GM12878 (cell line): ENCODE data around the gene WDSUB1. TPM values are rescaled to one million over a fixed set of nuclear protein-coding genes. Genes with fewer than 3 reads are reported as not detected.

Experiments
- ATAC-seq: fragments of 200-7000 bp; cut with Tn5 transposase; 3 replicates; pipeline ENCODE4 v1.9.1; 2020; ENCODE audit warnings: mild to moderate bottlenecking, moderate library complexity
- BruUV-seq: library from RNA; stranded (reverse); fragments of 400-500 nt; replicated peaks from 2 replicates; lab custom pipeline; 2021; lab: Mats Ljungman, UMichigan
- CTCF ChIA-PET: fragments of 300-600 bp; sonication (Branson Sonifier 250); formaldehyde crosslinking; extraction: SDS; loops from one replicate; lab custom pipeline; 2021; ENCODE audit warnings: inconsistent platforms; lab: Yijun Ruan, JAX
- POLR2A ChIA-PET: fragments of 350-600 bp; formaldehyde crosslinking; extraction: SDS; loops from one replicate; lab custom pipeline; 2021; ENCODE audit warnings: inconsistent platforms; lab: Charles Lee
- RAD21 ChIA-PET: fragments of 300-600 bp; sonication (Branson Sonifier 250); formaldehyde crosslinking; loops from one replicate; lab custom pipeline; 2023; ENCODE audit warnings: antibody characterized with exemption; ENCODE audit not compliant: unreplicated experiment; lab: Charles Lee
- SMC1A ChIA-PET: fragments of 300-600 bp; sonication (Branson Sonifier 250); formaldehyde crosslinking; loops from one replicate; lab custom pipeline; 2023; ENCODE audit not compliant: unreplicated experiment, uncharacterized antibody; lab: Charles Lee
- DNase-seq: peaks from one replicate; pipeline ENCODE4 v3.0.0-alpha.2; 2011; ENCODE audit warnings: low read depth, low spot score
- FAIRE-seq: peaks from 3 replicates; lab custom pipeline; 2011; peaks lifted over from hg19 to GRCh38; lab: Jason Lieb, UNC
- H2AFZ ChIP-seq: 2 replicates; pipeline ENCODE4 v1.6.0; 2011; ENCODE audit warnings: low read depth, low read length, control low read depth; ENCODE audit not compliant: control insufficient read depth
- H3K27ac ChIP-seq: 2 replicates; pipeline ENCODE4 v1.5.1; 2011; ENCODE audit warnings: control low read depth; ENCODE audit not compliant: control insufficient read depth, insufficient read depth
- H3K27me3 ChIP-seq, 2 experiments: replicated peaks in 1 of 2; 2 replicates each; pipeline versions ENCODE4 v1.6.0 to v1.6.1; 2011; ENCODE audit warnings: low read length in 1 of 2; ENCODE audit not compliant: control insufficient read depth in 2 of 2, insufficient read depth in 2 of 2
- H3K36me3 ChIP-seq, 2 experiments: 2 replicates each; pipeline ENCODE4 v1.5.1; 2011; ENCODE audit warnings: low read length in 1 of 2; ENCODE audit not compliant: control insufficient read depth in 2 of 2, insufficient read depth in 2 of 2
- H3K4me1 ChIP-seq: 2 replicates; pipeline ENCODE4 v1.6.1; 2011; ENCODE audit warnings: mild to moderate bottlenecking, low read length, moderate library complexity, mixed read lengths; ENCODE audit not compliant: control insufficient read depth, insufficient read depth
- H3K4me2 ChIP-seq: 2 replicates; pipeline ENCODE4 v1.6.0; 2011; ENCODE audit warnings: control low read depth; ENCODE audit not compliant: control insufficient read depth, insufficient read depth
- H3K4me3 ChIP-seq: fragments of 200-600 bp; sonication (generic); 2 replicates; pipeline ENCODE4 v1.5.1; 2016
- H3K79me2 ChIP-seq: 2 replicates; pipeline ENCODE4 v1.6.0; 2011; ENCODE audit warnings: low read length; ENCODE audit not compliant: control insufficient read depth, insufficient read depth
- H3K9ac ChIP-seq: 2 replicates; pipeline ENCODE4 v1.8.0; 2011; ENCODE audit warnings: low read length, control low read depth, mixed read lengths; ENCODE audit not compliant: control insufficient read depth, insufficient read depth
- H3K9me3 ChIP-seq: replicated peaks from 3 replicates; pipeline ENCODE4 v1.5.1; 2011; ENCODE audit warnings: mild to moderate bottlenecking, low read length; ENCODE audit not compliant: control insufficient read depth, insufficient read depth
- H4K20me1 ChIP-seq: 2 replicates; pipeline ENCODE4 v1.6.0; 2011; ENCODE audit not compliant: control insufficient read depth, insufficient read depth
- CEBPZ ChIP-seq: fragments of 150-350 bp; IDR thresholded peaks from 2 replicates; pipeline ENCODE4 v1.6.1; 2016; ENCODE audit warnings: low read depth, low read length
- PAX8 ChIP-seq: fragments of 450-650 bp; IDR thresholded peaks from 2 replicates; pipeline ENCODE4 v1.6.1; 2017; ENCODE audit warnings: mild to moderate bottlenecking, moderate library complexity
- SMC3 ChIP-seq: IDR thresholded peaks from 2 replicates; pipeline ENCODE4 v1.6.1; 2011; ENCODE audit warnings: low read length, improper control_type of control experiment, borderline replicate concordance
- TARDBP ChIP-seq: IDR thresholded peaks from 2 replicates; pipeline ENCODE4 v1.6.1; 2016; ENCODE audit warnings: borderline replicate concordance
- YBX1 ChIP-seq: fragments of 450-650 bp; IDR thresholded peaks from 2 replicates; pipeline ENCODE4 v1.6.1; 2016; ENCODE audit warnings: antibody characterized with exemption
- ZBTB33 ChIP-seq: fragments of 450-650 bp; IDR thresholded peaks from 2 replicates; pipeline ENCODE4 v1.6.1; 2017; ENCODE audit warnings: mild to moderate bottlenecking
- WGBS: methylation state at CpG from one replicate; pipeline ENCODE4 v1.1.6; 2016; ENCODE audit warnings: low lambda C conversion rate; ENCODE audit not compliant: insufficient replicate concordance, insufficient coverage; ENCODE audit errors: missing lambda C conversion rate; 5-methylcytosine and 5-hydroxymethylcytosine counted together
- in situ Hi-C: fragments of 300-500 bp; cut with MboI; formaldehyde crosslinking; loops from 9 replicates; pipeline ENCODE4 v1.14.3; 2018; ENCODE audit warnings: mixed read lengths
- intact Hi-C: fragments of 100-400 bp; cut with micrococcal nuclease; formaldehyde crosslinking; loops from one replicate; pipeline ENCODE4 v1.14.2; 2022; ENCODE audit not compliant: unreplicated experiment
- polyA plus RNA-seq, 11 experiments: library from polyadenylated mRNA; depleted of rRNA in 4 of 11; unstranded in 6 of 11; stranded (reverse) in 5 of 11; fragments of >200 nt; fragmentation: Nextera tagmentation in 4 of 11; fragmentation: Illumina TruSeq in 1 of 11; extraction: Ambion mirVana in 4 of 11; extraction: Trizol in 1 of 11; gene quantifications; 1 replicate in 1 of 11; 2 replicates in 10 of 11; pipeline versions ENCODE4 v1.2.1 to v1.2.3, GENCODE V29; 2011 to 2016; ENCODE audit warnings: inconsistent platforms in 2 of 11, missing spikeins in 2 of 11, low read depth in 1 of 11
- total RNA-seq, 4 experiments: library from RNA; depleted of rRNA in 3 of 4; stranded (reverse); fragments of >200 nt in 3 of 4; fragmentation: Illumina TruSeq in 1 of 4; extraction: Trizol in 1 of 4; gene quantifications; 2 replicates each; pipeline versions ENCODE4 v1.2.1 to v1.2.3, GENCODE V29; 2013 to 2021

Gene WDSUB1
- total and polyA plus RNA-seq, 10 of the 15 experiments (the other 5 are each of a cell fraction or from before 2014, with no cell fraction given) = 4.4 to 12.7 (median 7.6) TPM

- H3K9me3 ChIP-seq = no peaks in the 10 kb centered on the region
- H3K79me2 ChIP-seq = no peaks in the 10 kb centered on the region
- ChIA-PET SMC1A (no interaction called here), POLR2A (no interaction called here), RAD21 (no interaction called here), CTCF (no interaction called here)
- H3K27me3 ChIP-seq = no peaks in the 10 kb centered on the region
- in situ Hi-C loops (no loop called here), intact Hi-C loops (no loop called here)
- no peak for DNase-seq
- H3K4me1 ChIP-seq = no peaks in the 10 kb centered on the region
- BruUV-seq = no TSS peak
- no peaks in the 10 kb centered on the region for H3K36me3 ChIP-seq
- H3K4me3 ChIP-seq = no peak overlapping the region
- no peak for FAIRE-seq
- no peak for ATAC-seq
- TF ChIP-seq TARDBP (no peak), PAX8 (no peak), SMC3 (no peak), YBX1 (no peak), CEBPZ (no peak), ZBTB33 (no peak)
- 57% methylated on average over 5 of the region's 5 CpGs for WGBS
- H2AFZ ChIP-seq = no peak overlapping the region
- no peak overlapping the region for H3K4me2 ChIP-seq
- no peak overlapping the region for H3K9ac ChIP-seq
- no peak overlapping the region for H3K27ac ChIP-seq
- no peaks in the 10 kb centered on the region for H4K20me1 ChIP-seq
These were observed 68.8 kb downstream of the WDSUB1 start for GRCh38 chr2:159217676-159218075.
